ENCODE results near the gene NOTCH2. TPM values are rescaled to one million over a fixed set of nuclear protein-coding genes. Genes with fewer than 3 reads are reported as not detected.

Gene NOTCH2
- total and polyA plus RNA-seq, 9 of the 15 experiments (the other 6 are each of a cell fraction or from before 2014, with no cell fraction given) = 0.04 to 1.2 (median 0.28) TPM; not detected in 1

- no peaks in the 10 kb centered on the region for H4K20me1 ChIP-seq (replicated peaks; ENCODE audit: control insufficient read depth, insufficient read depth, low read length)
- no peaks in the 10 kb centered on the region for H3K36me3 ChIP-seq (ENCODE audit: control insufficient read depth, insufficient read depth, low read length)
- H3K4me2 ChIP-seq (ENCODE audit: insufficient read depth, low read length) = no peak overlapping the region
- intact Hi-C loops (cut with micrococcal nuclease) (no loop called here), in situ Hi-C loops (cut with MboI) (no loop called here)
- no peak overlapping the region for H2AFZ ChIP-seq (ENCODE audit: low read depth, low read length)
- ChIA-PET POLR2A (no interaction called here), CTCF (ENCODE audit: low intra/inter-chr PET ratio) (no interaction called here)
- WGBS (ENCODE audit: insufficient coverage, low coverage, missing lambda C conversion rate) = 0% methylated on average over 1 of the region's 1 CpG
- no peak overlapping the region for H3K27ac ChIP-seq (ENCODE audit: extremely low read depth, low read depth, low read length)
- no peaks in the 10 kb centered on the region; a peak in 1 of 5 replicates for H3K27me3 ChIP-seq (ENCODE audit: control insufficient read depth in 2 of 2, insufficient read depth in 2 of 2, low read length in 2 of 2)
- BruUV-seq (replicated peaks) = no TSS peak
- H3K4me1 ChIP-seq (replicated peaks in 1 of 2; ENCODE audit: control insufficient read depth in 2 of 2, insufficient read depth in 2 of 2, low read length in 2 of 2) = no peaks in the 10 kb centered on the region
- DNase-seq (ENCODE audit: extremely low read depth in 1 of 4, low spot score in 3 of 4) (no peak), ATAC-seq (no peak), FAIRE-seq (no peak)
- H3K4me3 ChIP-seq = no peak overlapping the region
- no peak for TF ChIP-seq SFPQ (IDR thresholded peaks at IDR 0.05; ENCODE audit: low read depth, low read length)
- TF ChIP-seq BRF2 (IDR thresholded peaks at IDR 0.05; ENCODE audit: borderline replicate concordance, insufficient read depth, insufficient read length) = no peak
- TF ChIP-seq ELK3 (CRISPR knock-in tag; IDR thresholded peaks at IDR 0.05) = no peak
- no peak for TF ChIP-seq ELF2 (CRISPR knock-in tag; IDR thresholded peaks at IDR 0.05)
- no peak for TF ChIP-seq TOE1 (IDR thresholded peaks at IDR 0.05; ENCODE audit: borderline replicate concordance)
- no peak for TF ChIP-seq TOE1 (CRISPR knock-in tag; IDR thresholded peaks at IDR 0.05; ENCODE audit: borderline replicate concordance, low read depth)
- no peak for TF ChIP-seq CLOCK (CRISPR knock-in tag; IDR thresholded peaks at IDR 0.05; ENCODE audit: borderline replicate concordance)
- no peak for TF ChIP-seq CC2D1A (IDR thresholded peaks at IDR 0.05)
- no peaks in the 10 kb centered on the region for H3K9me3 ChIP-seq (replicated peaks; ENCODE audit: control insufficient read depth, insufficient read depth, low read depth, low read length)
- no peak overlapping the region for H3K9ac ChIP-seq (ENCODE audit: insufficient read depth in 1 of 2, low read depth in 2 of 2, low read length in 2 of 2)
- no peaks in the 10 kb centered on the region for H3K79me2 ChIP-seq (ENCODE audit: control insufficient read depth, insufficient read depth, low read length)
- no peaks in the 10 kb centered on the region for H3K9me1 ChIP-seq (ENCODE audit: control insufficient read depth, insufficient read depth, low read length)
Measured at GRCh38 chr1:119946724-119947123, 122.7 kb downstream of the NOTCH2 start.

Measured in K562 (cell line).